Globus pallidus (tissue), 1 donor: ENCODE results near the gene ACADSB.

Source experiments
- DNase-seq: peaks from one replicate; pipeline ENCODE4 v3.0.0-alpha.2; 2015; ENCODE audit warnings: low spot score

The ACADSB gene

DNA sequence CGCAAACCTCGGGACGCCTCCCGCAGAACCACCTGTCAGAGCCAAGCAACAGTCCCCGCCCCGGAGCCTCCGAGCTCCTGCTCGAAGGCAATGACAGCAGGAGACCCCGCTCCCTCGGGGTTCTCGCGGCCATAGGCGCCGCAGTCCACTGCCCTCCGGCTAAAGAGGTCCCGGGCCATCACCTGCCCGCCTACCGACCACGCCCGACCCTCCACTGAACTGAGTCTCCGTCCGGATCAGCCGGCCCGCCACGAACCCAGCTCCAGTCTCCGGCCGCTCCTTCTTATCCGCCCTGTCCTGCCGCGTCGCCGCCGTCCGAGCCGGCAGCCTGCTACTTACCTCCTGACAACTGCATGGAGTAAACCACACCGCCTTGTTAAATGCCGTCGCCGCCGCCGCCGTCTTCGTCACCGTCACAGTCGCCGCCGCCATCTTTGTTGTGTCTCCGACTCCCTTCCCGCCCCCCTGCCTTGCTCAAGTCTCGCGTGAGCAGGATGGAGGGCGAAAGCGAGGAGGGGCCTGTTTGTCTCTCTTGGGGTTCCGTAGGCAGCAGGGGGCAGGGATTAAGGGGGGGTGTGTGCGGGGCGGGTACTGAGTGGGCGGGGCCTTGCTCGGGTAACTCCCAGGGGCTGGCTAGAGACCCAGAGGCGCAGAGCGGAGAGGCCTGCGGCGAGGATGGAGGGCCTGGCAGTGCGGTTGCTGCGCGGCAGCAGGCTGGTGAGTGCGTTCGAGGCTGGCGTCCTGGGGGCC, at the start of gene ACADSB, which contains the start of gene IKZF5:
TSS of gene ACADSB (plus strand) at position 652 of the 750 bp plus-strand sequence. CDS start at position 676, 24 bp downstream.
TSS of gene IKZF5 (minus strand) at position 441 of the 750 bp plus-strand sequence. CDS start 10,170 bp downstream, outside the sequence.
- peak; percentile 97 for DNase-seq

DNA sequence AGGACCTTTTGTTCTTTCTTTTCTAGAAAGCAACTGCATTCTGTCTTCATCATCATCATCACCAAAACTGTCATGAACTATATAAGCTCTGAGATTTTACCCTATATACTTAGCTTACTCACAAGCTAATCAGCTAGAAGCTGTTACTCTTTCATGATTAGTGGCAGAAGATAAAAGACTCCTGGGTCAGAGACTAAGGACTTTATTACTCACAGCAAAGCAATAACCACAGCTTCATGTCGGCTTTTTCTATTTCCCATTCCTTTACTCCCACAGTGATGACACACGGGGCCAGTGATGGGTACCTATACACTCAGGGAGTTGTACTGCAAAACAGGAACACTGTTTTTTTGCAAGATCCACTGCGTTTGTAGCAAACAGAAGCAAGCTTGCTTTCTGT, 46.4 kb upstream of the ACADSB start:
- no peak for DNase-seq

DNA sequence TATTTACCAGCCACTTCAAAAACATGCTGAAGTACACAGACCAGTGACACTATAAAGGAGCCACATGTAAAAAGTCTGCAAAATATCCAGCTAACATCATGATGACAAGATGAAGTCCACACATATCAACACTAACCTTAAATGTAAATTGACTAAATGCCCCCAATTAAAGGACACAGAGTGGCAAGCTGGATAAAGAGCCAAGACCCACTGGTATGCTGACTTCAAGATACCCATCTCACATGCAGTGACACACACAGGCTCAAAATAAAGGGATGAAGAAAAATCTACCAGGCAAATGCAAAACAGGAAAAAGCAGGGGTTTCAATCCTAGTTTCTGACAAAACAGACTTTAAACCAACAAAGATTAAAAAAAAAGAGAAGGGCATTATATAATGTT, 41.9 kb upstream of the ACADSB start:
- no peak for DNase-seq

DNA sequence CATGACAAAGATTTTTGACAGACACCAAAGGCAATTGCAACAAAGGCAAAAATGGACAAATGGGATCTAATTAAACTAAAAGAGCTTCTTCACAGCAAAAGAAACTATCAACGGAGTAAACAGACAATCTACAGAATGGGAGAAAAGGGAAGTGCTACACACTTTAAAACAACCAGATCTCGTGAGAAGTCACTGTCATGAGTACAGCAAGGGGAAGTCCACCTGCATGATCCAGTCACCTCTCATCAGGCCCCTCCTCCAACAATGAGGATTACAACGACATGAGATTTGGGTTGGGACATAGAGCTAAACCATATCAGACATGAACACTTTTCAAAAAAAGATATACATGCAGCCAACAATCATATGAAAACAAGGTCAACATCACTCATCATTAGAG, 40.1 kb upstream of the ACADSB start:
- no peak for DNase-seq

DNA sequence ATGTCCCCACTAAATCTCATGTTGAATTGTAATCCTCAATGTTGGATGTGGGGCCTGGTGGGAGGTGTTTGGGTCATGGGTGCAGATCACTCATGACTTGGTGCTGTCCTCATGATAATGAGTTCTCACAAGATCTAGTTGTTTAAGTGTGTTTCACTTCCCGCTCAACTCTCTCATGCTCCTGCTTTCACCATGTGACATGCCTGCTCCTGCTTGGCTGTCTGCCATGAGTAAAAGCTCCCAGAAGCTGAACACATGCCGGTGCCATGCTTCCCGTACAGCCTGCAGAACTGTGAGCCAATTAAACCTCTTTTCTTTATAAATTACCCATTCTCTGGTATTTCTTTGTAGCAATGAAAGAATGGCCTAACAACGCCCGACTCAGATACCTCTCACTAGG, 34.8 kb upstream of the ACADSB start:
- no peak for DNase-seq

DNA sequence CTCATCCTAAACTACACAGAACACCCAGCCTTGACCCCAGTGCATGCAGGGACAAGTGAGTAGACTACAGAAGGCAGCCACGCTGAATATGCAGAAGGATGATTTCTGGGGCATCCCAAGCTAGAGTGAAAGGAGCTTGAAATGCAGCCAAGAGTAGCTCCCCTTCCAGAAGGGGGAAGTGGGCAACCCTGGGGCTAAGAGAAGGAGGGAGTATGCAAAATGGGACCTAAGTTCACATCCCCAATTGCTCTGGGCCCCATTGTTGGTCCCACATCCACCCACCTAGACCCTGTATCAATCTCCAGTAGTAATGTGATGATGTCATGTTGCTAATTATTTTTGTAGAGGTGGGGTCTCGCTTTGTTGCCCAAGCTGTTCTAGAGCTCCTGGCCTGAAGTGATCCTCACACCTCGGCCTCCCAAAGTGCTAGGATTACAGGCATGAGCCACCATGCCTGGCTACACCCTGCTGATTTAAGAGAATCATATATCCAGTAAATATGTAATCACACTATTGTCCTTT, 34.2 kb upstream of the ACADSB start:
- no peak for DNase-seq

DNA sequence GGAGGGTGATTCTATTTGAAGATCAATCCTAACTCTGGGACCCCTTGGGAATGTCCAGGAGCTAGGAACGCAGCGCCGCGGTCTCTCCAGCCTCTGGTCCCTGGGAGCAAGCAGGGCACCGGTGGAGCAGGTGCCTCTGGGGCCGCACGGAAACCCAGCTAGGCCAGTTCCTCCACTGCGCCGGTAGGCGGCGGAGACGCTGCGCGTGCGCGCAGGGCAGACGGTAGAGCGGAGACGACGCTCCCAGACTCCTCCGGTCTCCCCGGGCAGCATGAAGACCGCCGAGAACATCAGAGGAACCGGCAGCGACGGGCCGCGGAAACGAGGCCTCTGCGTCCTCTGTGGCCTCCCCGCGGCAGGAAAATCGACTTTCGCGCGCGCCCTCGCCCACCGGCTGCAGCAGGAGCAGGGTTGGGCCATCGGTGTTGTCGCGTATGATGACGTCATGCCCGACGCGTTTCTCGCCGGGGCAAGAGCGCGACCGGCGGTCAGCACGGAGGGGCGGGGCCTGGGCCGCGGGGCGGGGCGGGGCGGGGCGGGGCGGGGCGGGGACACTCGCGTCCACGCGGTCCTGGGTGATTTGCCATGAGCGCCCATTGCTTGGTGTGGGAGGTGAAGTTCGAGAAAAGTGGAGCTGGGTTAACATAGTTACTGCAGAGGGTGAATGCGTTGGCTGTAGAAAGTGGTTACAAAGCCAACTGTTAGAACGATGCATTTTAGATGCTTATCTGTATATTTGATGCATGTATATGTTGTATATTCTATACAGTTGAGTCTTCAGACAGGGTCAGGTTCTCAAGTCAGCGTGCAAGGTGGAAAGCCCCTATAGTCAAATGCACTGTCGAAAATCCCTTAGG, 28.4 kb upstream of the ACADSB start, which contains the start of gene PSTK:
TSS of gene PSTK (plus strand) at position 193 of the 857 bp plus-strand sequence. CDS start at position 272, 79 bp downstream.
- DNase-seq = peak; percentile 91

DNA sequence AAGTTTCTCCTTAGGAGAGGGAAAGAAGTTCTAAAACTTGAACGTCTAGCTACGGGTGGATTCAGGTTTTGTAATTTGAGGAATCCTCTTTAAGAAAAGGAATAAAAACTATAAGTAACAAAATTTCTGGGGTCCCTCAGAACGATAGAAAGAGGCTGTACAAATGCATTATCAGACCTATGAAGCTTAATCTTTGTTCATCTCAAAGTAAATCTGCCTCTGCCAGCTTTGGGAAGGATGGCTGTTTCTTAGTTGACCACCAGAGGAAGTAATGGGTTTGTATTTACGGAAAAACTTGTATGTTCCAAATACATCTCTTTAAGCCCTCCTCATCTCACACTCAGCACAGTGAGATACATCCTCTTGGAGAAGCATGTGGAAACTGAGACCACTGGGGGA, 27.7 kb upstream of the ACADSB start:
- no peak for DNase-seq

DNA sequence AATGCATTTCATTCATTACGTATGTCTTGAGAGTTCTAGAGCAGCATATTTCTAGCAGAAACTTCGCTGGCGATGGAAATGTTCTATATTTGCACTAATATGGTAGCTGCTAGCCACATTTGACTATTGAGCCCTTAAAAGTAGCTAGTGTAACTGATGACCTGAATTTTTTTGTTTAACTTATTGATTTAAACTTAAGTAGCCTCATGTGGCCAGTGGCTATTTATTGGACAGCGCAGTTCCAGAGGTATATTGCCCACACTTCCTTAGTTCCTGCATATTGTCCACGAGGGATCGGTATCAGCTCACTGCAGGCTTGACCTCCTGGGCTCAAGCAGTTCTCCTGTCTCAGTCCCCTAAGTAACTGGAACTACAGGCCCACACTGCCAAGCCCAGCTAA, 24.9 kb upstream of the ACADSB start:
- DNase-seq = no peak

DNA sequence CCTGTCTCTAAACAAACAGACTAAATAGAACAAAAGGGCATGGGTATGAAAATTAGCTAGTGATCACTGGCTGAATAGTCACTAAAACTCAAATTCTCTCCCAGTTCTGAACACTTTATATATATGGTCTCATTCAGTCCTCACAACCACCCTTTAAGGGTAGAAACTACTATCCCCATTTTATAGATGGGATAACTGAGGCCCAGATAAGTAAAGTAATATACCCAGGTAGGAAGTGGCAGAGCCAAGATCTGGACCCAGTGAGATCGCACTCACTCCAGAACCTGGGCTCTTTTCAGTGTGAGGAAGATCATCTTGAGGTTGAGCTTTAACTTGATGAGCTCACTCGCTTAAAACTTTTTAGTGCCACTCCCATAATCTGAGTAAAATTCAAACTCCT, 24.1 kb upstream of the ACADSB start:
- no peak for DNase-seq

DNA sequence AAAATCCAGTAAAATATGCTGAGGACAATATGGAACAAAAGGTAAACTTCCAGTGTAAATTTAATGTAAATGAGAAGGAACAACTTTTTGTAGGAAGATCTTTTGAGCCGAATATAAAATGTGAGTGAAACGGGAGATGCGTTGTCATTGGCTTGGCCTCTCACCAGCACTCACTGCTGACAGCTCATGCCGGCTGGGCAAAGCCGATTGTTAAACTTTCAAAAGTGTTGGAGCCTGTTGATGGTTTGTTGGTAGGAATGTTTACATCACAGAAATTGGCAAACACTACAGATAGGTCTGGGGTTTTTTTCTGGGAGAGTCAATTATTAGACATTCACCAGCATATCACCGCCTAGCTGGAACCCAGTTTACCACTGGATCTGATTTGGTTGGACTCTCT, 22.5 kb upstream of the ACADSB start:
- DNase-seq = no peak

DNA sequence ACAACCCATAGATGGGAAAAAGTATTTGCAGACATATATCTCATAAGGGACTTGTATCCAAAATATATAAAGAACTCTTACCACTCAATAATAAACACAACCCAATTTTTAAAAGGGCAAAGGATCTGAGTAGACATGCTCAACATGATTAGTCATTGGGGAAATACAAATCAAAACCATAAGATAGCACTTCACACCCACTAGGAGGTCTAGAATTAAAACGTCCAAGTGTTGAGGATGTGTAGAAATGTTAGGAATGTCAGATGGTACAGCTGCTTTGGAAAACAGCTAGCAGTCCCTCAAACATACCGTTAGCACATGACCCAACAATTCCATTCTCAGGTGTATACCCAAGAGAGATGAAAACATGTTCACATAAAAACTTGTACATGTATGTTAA, 20.3 kb upstream of the ACADSB start:
- DNase-seq = no peak

DNA sequence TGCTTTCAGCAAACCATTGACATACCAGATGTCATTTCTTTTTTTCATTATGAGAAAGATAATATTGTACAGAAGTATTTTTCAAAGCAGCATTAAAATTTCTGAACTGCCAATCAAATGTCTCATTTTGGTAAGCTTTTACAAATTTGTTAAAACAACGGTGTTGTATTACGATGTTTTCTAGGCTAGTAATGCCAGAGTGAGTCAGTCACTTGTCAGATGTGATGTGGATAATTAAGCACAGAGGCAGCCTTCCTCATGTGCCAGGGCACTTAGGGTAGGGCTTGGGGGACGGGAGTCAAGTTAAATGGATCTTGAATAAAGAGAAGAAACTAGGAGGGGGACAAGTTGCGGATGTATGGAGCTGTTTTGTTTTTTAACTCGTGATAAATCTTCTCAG, 18.5 kb upstream of the ACADSB start:
- DNase-seq = no peak

DNA sequence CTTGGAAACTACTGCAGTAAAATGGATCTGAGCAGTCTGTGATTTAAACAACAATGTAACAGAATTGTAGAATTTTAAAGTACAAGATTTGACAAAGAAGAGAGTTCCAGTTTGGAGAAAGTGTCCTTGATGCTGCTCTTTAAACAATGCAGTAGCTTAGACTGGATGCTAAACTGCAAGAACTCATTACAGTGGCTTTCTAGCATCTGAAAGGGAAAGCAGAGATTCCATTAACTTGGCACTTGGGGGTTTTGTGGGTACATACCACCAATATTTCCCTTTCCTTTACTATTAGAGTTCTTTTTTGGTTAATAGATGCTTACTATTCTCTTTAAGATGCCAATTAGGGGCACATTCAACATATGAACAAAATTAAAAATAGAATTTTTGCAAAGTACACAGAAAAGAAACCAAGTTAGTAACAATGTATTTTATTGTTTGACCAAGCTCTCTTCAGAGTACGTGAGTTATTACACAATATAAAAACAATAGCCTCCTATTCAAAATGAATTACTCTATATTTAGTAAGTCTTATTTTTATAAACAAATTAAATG, 16.7 kb upstream of the ACADSB start:
- peak; percentile 65 for DNase-seq

DNA sequence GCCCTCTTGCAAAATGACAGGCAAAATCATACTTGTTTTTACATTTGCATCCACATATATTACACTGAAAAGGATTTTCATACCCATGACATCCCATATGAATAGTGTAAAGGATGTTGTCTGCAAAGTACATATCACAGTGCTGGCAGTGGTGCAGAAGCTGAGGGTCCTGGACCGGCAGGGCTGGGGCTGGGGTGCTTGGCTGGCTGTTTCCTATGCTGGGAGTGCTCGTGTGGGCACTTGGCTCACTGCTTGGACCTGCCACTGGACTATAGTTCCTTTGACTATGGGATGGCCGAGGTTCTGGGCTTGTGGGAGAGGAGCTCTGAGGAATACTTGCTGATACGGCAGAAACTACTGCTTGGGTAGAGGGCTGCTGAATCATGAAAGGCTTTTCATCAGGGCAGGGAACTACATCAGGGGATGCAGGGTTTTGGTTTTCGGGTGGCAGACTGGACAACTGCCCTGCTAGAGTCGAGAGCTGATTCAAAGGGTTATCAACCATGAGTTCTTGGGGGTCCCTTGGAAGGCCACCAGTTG, 14.9 kb upstream of the ACADSB start:
- no peak for DNase-seq

DNA sequence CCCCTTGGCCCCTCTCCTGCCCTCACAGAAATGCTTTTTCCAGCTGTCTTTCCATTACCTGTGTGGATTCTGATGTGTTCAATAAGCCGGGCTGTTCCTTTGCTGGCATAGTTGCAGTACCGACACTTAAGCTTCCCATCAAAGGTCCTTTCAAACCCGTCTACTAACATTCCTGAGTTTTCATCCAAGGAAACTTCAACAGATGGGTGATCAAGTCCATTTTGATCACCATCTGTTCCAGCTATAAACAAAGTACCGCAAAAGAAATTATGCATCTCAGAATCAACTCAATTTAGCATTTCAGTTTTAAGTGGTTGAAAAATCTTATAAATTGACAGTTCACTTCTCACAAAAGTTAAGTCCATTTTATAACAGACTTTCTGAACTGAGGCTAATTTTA, 12.9 kb upstream of the ACADSB start:
- no peak for DNase-seq

DNA sequence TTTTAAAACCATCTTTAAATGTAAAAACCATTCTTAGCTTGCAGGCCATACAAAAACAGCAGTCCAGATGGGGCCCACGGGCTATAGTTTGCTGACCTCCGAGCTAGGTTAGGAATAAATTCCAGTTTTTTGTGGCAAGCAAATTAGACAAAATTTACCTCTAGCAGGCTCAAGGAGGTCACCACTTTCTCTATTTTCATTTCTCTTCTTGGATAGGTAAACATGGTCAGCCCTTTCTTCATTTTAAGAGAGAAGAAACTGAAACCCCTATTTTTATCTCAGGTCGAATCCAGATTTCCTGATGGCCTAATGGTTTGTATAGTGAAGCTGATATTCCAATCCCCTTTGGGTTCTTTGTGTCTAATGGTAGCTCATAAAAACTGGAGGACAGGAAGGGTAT, 10.9 kb upstream of the ACADSB start:
- no peak for DNase-seq

DNA sequence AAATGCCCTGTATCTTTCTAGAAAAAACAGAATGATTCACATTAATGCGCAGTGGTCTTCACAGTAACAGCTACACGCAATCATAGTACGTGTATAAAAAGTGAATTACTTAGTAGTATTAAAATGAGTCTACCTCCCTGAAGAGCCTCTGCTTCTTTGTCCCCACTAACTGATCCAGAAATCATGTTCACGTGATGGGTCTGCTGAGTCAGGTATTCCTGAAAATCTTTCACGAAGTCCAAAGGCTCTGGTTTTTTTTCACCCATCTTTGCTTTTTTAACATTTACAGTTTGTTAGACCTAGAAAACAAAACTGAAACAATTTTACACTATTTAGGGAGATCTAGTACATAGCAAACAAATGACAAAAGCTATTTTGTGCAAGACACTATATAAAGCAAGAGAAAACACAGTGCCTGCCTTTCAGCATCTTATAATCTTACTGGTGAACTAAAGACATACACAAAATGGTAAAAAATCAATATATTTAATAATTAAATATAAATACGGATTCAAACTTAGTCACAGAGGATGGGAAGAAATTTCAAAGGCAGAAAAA, 10.4 kb upstream of the ACADSB start:
- DNase-seq = no peak

DNA sequence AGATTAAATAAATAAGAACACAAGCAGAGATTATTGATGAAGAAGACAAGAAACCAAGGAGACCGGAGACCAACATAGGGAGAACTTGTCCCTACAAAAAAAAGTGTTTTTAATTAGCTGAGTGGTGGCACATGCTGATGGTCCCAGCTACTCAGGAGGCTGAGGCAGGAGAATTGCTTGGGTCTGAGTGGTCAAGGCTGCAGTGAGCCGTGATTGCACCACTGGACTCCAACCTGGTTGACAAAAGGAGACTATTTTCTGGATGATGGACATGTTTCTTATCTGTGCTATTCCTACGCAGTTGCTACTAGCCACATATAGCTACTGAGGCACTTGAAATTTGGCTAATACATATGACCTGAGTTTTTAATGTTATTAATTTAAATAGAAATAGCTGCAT, 9.9 kb upstream of the ACADSB start:
- no peak for DNase-seq

DNA sequence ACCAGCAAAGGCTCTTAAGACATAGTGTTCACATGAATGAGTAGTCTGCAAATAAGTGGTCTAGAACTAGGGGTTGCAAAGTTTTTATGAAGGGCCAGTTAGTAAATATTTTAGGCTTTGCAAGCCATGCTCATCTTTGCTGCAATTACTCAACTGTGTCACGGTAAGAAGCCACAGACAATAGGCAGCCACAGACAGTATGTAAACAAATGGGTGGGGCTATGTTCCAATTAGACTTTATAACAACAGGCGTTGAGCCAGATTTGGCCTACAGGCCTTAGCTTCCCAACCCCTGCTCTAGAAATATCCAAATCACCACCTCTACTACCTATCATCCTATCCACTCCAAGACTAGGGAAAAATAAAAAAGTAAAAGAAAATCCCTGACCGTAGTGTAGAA, 9.5 kb upstream of the ACADSB start:
- peak; percentile 46 for DNase-seq

DNA sequence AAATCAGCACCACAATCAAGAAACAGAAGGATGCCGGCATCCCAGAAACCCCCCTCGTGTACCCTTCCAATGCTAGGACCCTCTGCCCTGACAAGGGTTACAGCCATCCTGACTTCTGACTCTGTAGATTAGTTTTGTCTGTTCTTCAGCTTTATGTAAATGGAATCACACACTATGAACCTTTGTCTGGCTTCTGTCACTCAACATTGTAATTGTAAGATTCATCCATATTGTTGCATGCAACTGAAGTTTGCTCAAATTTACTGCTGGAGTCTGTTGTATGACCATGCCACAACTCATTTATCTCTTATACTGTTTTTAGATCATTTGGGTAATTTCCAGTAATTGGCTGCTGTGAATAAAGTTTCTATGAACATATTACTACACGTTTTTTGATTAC, 8.7 kb upstream of the ACADSB start:
- no peak for DNase-seq

DNA sequence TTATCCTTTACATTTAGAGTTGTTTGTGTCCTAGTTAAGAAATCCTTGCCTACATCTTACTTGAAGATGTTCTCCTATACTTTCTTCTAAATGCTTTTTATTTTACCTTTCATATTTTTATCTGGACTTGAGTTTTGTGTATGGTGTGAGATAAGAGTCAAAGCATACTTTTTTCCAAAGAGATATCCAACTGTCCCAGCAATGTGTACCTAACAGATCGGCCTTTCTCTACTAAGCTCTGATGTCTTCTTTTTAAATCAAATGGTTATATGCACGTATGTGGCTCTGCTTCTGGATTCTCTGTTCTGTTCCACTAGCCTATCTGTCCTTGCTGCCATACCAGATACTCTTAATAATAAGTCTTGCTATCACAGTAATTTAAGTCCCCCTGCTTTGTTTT, 7.4 kb upstream of the ACADSB start:
- no peak for DNase-seq
